GM21619 (cell line): ENCODE measurements around the gene SET.

Experiments
- ATAC-seq: cut with Tn5 transposase; IDR thresholded peaks from one replicate; pipeline ENCODE4 v1.9.1; 2021; ENCODE audit not compliant: unreplicated experiment

Gene SET

GRCh38 chr9:128707446-128707845, 18.4 kb downstream of the SET start:
- no peak for ATAC-seq

GRCh38 chr9:128712451-128713410, 23.7 kb downstream of the SET start:
- no peak for ATAC-seq

- ATAC-seq = no peak
These were observed 24.4 kb downstream of the SET start for GRCh38 chr9:128713411-128713780.

GRCh38 chr9:128713941-128714573, 25.0 kb downstream of the SET start:
- no peak for ATAC-seq

- no peak for ATAC-seq
These were observed 25.8 kb downstream of the SET start for GRCh38 chr9:128714586-128715435.

GRCh38 chr9:128715436-128715750, 26.4 kb downstream of the SET start:
- ATAC-seq = no peak

- ATAC-seq = no peak
These were observed 27.7 kb downstream of the SET start for GRCh38 chr9:128716581-128717254.

GRCh38 chr9:128718047-128718446, 29.0 kb downstream of the SET start:
- ATAC-seq = no peak

- ATAC-seq = no peak
These were observed 29.5 kb downstream of the SET start for GRCh38 chr9:128718475-128718874.

- ATAC-seq = no peak
These were observed 31.0 kb downstream of the SET start for GRCh38 chr9:128719919-128720605.

GRCh38 chr9:128720841-128721486, 31.9 kb downstream of the SET start:
- no peak for ATAC-seq

GRCh38 chr9:128721487-128722010, 32.5 kb downstream of the SET start:
- no peak for ATAC-seq

GRCh38 chr9:128722380-128723351, 33.6 kb downstream of the SET start:
- ATAC-seq = no peak

- peak; percentile 1 for ATAC-seq
These were observed 34.4 kb downstream of the SET start for GRCh38 chr9:128723352-128723865.

GRCh38 chr9:128723866-128724743, 35.1 kb downstream of the SET start, which contains the start of gene ZDHHC12:
Gene ZDHHC12, minus strand, starts transcription at chr9:128724127. Its CDS starts 34 bp downstream, at chr9:128724093.
- peak; percentile 93 for ATAC-seq

GRCh38 chr9:128724744-128725211, 35.8 kb downstream of the SET start:
- peak; percentile 20 for ATAC-seq

GRCh38 chr9:128727640-128728248, 38.7 kb downstream of the SET start:
- no peak for ATAC-seq
